PC-9 (cell line): ENCODE measurements around the gene FSTL1.

Experiments
- EZH2 ChIP-seq: fragments of 200-600 bp; sonication (generic); IDR thresholded peaks from 2 replicates; pipeline ENCODE4 v1.8.0; 2017; ENCODE audit warnings: antibody characterized with exemption, low read depth
- TF ChIP-seq, protein P1 (sequence below): fragments of 200-600 bp; sonication (generic); conservative IDR thresholded peaks from 2 replicates; pipeline ENCODE4 v1.6.1; 2017; ENCODE audit warnings: mixed run types, antibody characterized with exemption, mild to moderate bottlenecking, moderate library complexity

DNA sequence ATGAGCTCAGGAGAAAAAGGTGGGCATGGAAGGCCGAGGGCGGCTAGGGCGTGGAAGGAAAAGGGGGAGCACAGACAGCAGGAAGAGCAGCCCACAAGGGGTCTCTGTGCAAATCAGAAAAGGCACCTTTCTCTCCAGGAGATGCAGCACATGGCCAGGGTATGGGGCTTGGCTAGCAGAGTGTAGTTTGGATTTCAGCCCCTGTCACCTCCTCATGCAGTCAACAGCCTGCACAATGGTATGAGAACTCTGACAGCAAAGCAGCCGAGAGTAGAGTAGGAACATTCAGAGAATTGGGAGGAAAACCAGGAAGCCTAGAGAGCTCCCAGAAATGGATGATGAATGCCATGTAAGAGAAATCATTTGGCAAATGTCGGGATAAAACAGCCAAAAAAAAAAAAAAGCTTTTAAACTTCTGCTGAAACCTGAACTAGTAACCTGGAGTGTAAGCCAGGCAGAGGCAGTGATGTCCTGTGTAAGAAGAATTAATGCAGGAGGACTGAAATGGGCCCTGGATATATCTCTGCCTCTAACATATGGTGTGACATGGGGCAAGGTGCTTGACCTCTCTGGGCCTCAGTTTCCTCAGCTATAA, 25.7 kb downstream of the FSTL1 start:
- TF ChIP-seq, protein P1, sequence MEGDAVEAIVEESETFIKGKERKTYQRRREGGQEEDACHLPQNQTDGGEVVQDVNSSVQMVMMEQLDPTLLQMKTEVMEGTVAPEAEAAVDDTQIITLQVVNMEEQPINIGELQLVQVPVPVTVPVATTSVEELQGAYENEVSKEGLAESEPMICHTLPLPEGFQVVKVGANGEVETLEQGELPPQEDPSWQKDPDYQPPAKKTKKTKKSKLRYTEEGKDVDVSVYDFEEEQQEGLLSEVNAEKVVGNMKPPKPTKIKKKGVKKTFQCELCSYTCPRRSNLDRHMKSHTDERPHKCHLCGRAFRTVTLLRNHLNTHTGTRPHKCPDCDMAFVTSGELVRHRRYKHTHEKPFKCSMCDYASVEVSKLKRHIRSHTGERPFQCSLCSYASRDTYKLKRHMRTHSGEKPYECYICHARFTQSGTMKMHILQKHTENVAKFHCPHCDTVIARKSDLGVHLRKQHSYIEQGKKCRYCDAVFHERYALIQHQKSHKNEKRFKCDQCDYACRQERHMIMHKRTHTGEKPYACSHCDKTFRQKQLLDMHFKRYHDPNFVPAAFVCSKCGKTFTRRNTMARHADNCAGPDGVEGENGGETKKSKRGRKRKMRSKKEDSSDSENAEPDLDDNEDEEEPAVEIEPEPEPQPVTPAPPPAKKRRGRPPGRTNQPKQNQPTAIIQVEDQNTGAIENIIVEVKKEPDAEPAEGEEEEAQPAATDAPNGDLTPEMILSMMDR = no peak
- TF ChIP-seq EZH2 = no peak
